ENCODE results near the gene UBALD1.
"Not testable (repeated sequence)": the region's sequence is repeated elsewhere in the genome, so short reads cannot be mapped to it uniquely, and the experiment has no call there.

UBALD1 gene

GRCh38 chr16:4574919-4575705 lies 39.6 kb downstream of the UBALD1 start:
- no peak for DNase-seq (ENCODE audit: low read depth in 2 of 2)
- TF ChIP-seq CTCF (IDR thresholded peaks at IDR 0.05; ENCODE audit: low read depth, low read length) = no peak
- H3K4me3 ChIP-seq (replicated peaks in 1 of 2; ENCODE audit: low read depth in 2 of 2, low read length in 2 of 2) = no peak overlapping the region

GRCh38 chr16:4573926-4574325 lies 40.8 kb downstream of the UBALD1 start:
- not testable (repeated sequence) for DNase-seq (ENCODE audit: low read depth in 2 of 2); H3K4me3 ChIP-seq (replicated peaks in 1 of 2; ENCODE audit: low read depth in 2 of 2, low read length in 2 of 2)

- no peak overlapping the region for H3K4me3 ChIP-seq (replicated peaks in 1 of 2; ENCODE audit: low read depth in 2 of 2, low read length in 2 of 2)
- peak; percentile 21 to 24 for DNase-seq (ENCODE audit: low read depth in 2 of 2)
- no peak for TF ChIP-seq CTCF (IDR thresholded peaks at IDR 0.05; ENCODE audit: low read depth, low read length)
Measured at GRCh38 chr16:4572715-4573114, 42.0 kb downstream of the UBALD1 start.

- no peak for TF ChIP-seq CTCF (IDR thresholded peaks at IDR 0.05; ENCODE audit: low read depth, low read length)
- no peak overlapping the region for H3K4me3 ChIP-seq (replicated peaks in 1 of 2; ENCODE audit: low read depth in 2 of 2, low read length in 2 of 2)
- DNase-seq (ENCODE audit: low read depth in 2 of 2) = no peak
Measured at GRCh38 chr16:4570688-4571321, 43.9 kb downstream of the UBALD1 start.

- DNase-seq (ENCODE audit: low read depth in 2 of 2) = no peak
- no peak overlapping the region for H3K4me3 ChIP-seq (replicated peaks in 1 of 2; ENCODE audit: low read depth in 2 of 2, low read length in 2 of 2)
- no peak for TF ChIP-seq CTCF (IDR thresholded peaks at IDR 0.05; ENCODE audit: low read depth, low read length)
Measured at GRCh38 chr16:4570086-4570485, 44.6 kb downstream of the UBALD1 start.

- no peak for TF ChIP-seq CTCF (IDR thresholded peaks at IDR 0.05; ENCODE audit: low read depth, low read length)
- no peak for DNase-seq (ENCODE audit: low read depth in 2 of 2)
- no peak overlapping the region for H3K4me3 ChIP-seq (replicated peaks in 1 of 2; ENCODE audit: low read depth in 2 of 2, low read length in 2 of 2)
Measured at GRCh38 chr16:4566144-4566543, 48.5 kb downstream of the UBALD1 start.

DNA sequence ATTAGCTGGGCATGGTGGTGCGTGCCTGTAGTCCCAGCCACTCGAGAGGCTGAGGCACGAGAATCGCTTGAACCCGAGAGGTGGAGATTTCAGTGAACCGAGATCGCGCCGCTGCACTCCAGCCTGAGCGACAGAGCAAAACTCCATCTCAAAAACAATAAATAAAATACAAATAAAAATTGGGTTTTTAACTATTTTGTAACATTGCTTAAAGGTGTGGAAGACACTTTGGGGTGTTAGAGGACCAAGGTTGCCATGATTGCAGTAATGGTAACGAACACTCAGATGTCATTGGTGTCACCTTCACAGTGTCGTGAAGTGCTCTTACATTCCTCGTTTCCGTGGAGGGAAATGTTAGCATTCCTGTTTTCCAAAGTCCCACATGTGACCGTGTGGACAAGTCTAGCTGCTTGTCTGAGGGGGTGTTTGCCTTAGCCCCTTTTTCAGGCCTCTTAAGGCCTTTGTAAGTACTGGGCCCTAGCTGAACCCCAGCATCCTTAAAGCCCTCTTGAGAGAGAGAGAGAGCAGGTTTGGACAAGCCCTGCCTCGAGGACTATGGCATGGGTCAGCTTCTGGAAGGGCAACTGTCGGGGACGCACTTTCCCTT lies 49.9 kb downstream of the UBALD1 start:
- TF ChIP-seq CTCF (IDR thresholded peaks at IDR 0.05; ENCODE audit: low read depth, low read length) = no peak
- DNase-seq (ENCODE audit: low read depth in 2 of 2) = no peak
- no peak overlapping the region for H3K4me3 ChIP-seq (replicated peaks in 1 of 2; ENCODE audit: low read depth in 2 of 2, low read length in 2 of 2)

Measured in cardiac fibroblast (primary cell).